HG03095 (cell line): Measurements from ENCODE around the gene HEYL.
"Not testable (repeated sequence)": the region's sequence is repeated elsewhere in the genome, so short reads cannot be mapped to it uniquely, and the experiment has no call there.

ENCODE experiments used
- ATAC-seq: cut with Tn5 transposase; IDR thresholded peaks from one replicate; pipeline ENCODE4 v1.9.1; 2021; ENCODE audit warnings: moderate library complexity; ENCODE audit not compliant: unreplicated experiment

HEYL gene

GRCh38 chr1:39613250-39613649 is 26.2 kb downstream of the HEYL start:
- ATAC-seq = no peak

GRCh38 chr1:39609618-39610331 is 29.7 kb downstream of the HEYL start:
- ATAC-seq = no peak

GRCh38 chr1:39608921-39609320 is 30.5 kb downstream of the HEYL start:
- ATAC-seq = no peak

GRCh38 chr1:39603677-39604076 is 35.8 kb downstream of the HEYL start:
- ATAC-seq = not testable (repeated sequence)

- ATAC-seq = not testable (repeated sequence)
Measured at GRCh38 chr1:39601667-39602255, 37.7 kb downstream of the HEYL start.

- no peak for ATAC-seq
Measured at GRCh38 chr1:39596163-39596562, 43.3 kb downstream of the HEYL start.

GRCh38 chr1:39593386-39593785 is 46.1 kb downstream of the HEYL start:
- ATAC-seq = no peak

- no peak for ATAC-seq
Measured at GRCh38 chr1:39592069-39592468, 47.4 kb downstream of the HEYL start.

GRCh38 chr1:39590546-39590945 is 48.9 kb downstream of the HEYL start:
- ATAC-seq = no peak

GRCh38 chr1:39585933-39586332 is 53.5 kb downstream of the HEYL start:
- ATAC-seq = no peak

GRCh38 chr1:39576016-39576657 is 63.3 kb downstream of the HEYL start:
- peak; percentile 31 for ATAC-seq

- no peak for ATAC-seq
Measured at GRCh38 chr1:39575191-39576015, 64.0 kb downstream of the HEYL start.

- no peak for ATAC-seq
Measured at GRCh38 chr1:39574646-39575045, 64.8 kb downstream of the HEYL start.
